Glutamatergic neuron (in vitro differentiated cells): ENCODE measurements around the gene MYO1C. TPM values are rescaled to one million over a fixed set of nuclear protein-coding genes. Genes with fewer than 3 reads are reported as not detected.

Source experiments
- DNase-seq: peaks from one replicate; pipeline ENCODE4 v3.0.0; 2022
- H3K27ac Mint-ChIP-seq: one replicate; pipeline ENCODE4 v1.8.0; 2020; ENCODE audit warnings: mild to moderate bottlenecking, mixed read lengths, inconsistent platforms; ENCODE audit not compliant: unreplicated experiment
- H3K27me3 Mint-ChIP-seq: one replicate; pipeline ENCODE4 v1.8.0; 2020; ENCODE audit warnings: mild to moderate bottlenecking, moderate library complexity, mixed read lengths, inconsistent platforms; ENCODE audit not compliant: unreplicated experiment
- H3K36me3 Mint-ChIP-seq: one replicate; pipeline ENCODE4 v1.8.0; 2020; ENCODE audit warnings: mild to moderate bottlenecking, mixed read lengths, inconsistent platforms; ENCODE audit not compliant: unreplicated experiment
- H3K4me1 Mint-ChIP-seq: one replicate; pipeline ENCODE4 v1.8.0; 2020; ENCODE audit warnings: mild to moderate bottlenecking, low read depth, mixed read lengths, inconsistent platforms; ENCODE audit not compliant: unreplicated experiment
- H3K4me3 Mint-ChIP-seq: one replicate; pipeline ENCODE4 v1.8.0; 2020; ENCODE audit warnings: mild to moderate bottlenecking, mixed read lengths, inconsistent platforms; ENCODE audit not compliant: unreplicated experiment
- H3K9me3 Mint-ChIP-seq: one replicate; pipeline ENCODE4 v1.8.0; 2020; ENCODE audit warnings: mild to moderate bottlenecking, moderate library complexity, mixed read lengths, inconsistent platforms; ENCODE audit not compliant: unreplicated experiment
- CTCF ChIP-seq: fragments of 200-600 bp; sonication (generic); IDR thresholded peaks from one replicate; pipeline ENCODE4 v1.5.0; 2021; ENCODE audit not compliant: partially characterized antibody, unreplicated experiment
- total RNA-seq: library from RNA; stranded (reverse); fragmentation: NEBNext Ultra II Directional; extraction: Animal tissue kit (Norgen Biotek cat#: 25700); gene quantifications from one replicate; pipeline ENCODE4 v1.2.1, GENCODE V29; 2021; ENCODE audit not compliant: unreplicated experiment

Gene MYO1C
- total RNA-seq, 1 donor from 2014 or later: 58.5 TPM

GRCh38 chr17:1414634-1415033, 77.9 kb downstream of the MYO1C start:
- no peak for DNase-seq
- H3K36me3 Mint-ChIP-seq: no peaks in the 10 kb centered on the region
- peaks cover 3% of the 10 kb centered on the region for H3K9me3 Mint-ChIP-seq
- H3K27me3 Mint-ChIP-seq: no peaks in the 10 kb centered on the region
- TF ChIP-seq CTCF: no peak
- H3K4me3 Mint-ChIP-seq: no peak overlapping the region
- no peak overlapping the region for H3K27ac Mint-ChIP-seq
- no peaks in the 10 kb centered on the region for H3K4me1 Mint-ChIP-seq

Other genes starting within 250 kb of the MYO1C start
- gene BHLHA9, start 222.2 kb downstream of the MYO1C start, total RNA-seq: not detected
- 0.98 TPM for gene TRARG1, start 213.0 kb downstream of the MYO1C start, total RNA-seq
- gene YWHAE, start 92.5 kb downstream of the MYO1C start, total RNA-seq: 1,106 TPM
- 46.4 TPM for gene CRK, start 36.5 kb downstream of the MYO1C start, total RNA-seq
- gene INPP5K, start 23.9 kb upstream of the MYO1C start, total RNA-seq: 42.4 TPM
- gene PITPNA, start 70.1 kb upstream of the MYO1C start, total RNA-seq: 65.5 TPM
- 31.3 TPM for gene SLC43A2, start 136.1 kb upstream of the MYO1C start, total RNA-seq
- 4.0 TPM for gene SCARF1, start 153.0 kb upstream of the MYO1C start, total RNA-seq
- 4.2 TPM for gene RILP, start 157.2 kb upstream of the MYO1C start, total RNA-seq
- gene PRPF8, start 192.2 kb upstream of the MYO1C start, total RNA-seq: 297 TPM
- gene TLCD2, start 217.7 kb upstream of the MYO1C start, total RNA-seq: 0.96 TPM
- gene WDR81, start 232.0 kb upstream of the MYO1C start, total RNA-seq: 13.4 TPM